CD4-positive, alpha-beta T cell treated with Interleukin-15 for 1 hour (primary cell): ENCODE data around the gene ZNF354C.

Experiments used
- DNase-seq: peaks from one replicate; pipeline ENCODE4 v3.0.0-alpha.2; 2020

ZNF354C gene

DNA sequence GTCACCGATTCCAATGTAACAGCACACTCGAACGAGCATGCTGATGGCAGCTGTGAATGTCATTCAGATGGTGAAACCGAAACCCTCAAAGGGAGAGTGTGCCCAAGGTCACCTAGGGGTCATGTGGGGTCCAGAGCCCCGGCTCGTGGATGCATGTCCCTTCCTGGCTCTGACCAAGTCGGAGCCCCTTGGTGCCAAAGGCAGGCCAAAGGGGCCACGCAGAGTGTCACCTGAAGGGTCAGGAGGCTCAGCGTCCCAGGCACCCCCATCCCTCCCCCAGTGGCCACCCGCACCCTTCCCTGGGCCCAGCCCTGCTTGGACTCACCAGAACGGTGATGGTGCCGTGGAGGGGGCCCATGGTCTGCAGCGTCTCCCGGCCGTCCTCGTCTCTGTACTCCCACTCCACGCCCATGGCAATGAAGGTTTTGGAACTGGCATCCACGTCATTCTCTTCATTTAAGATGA, 69.5 kb downstream of the ZNF354C start:
- no peak for DNase-seq

DNA sequence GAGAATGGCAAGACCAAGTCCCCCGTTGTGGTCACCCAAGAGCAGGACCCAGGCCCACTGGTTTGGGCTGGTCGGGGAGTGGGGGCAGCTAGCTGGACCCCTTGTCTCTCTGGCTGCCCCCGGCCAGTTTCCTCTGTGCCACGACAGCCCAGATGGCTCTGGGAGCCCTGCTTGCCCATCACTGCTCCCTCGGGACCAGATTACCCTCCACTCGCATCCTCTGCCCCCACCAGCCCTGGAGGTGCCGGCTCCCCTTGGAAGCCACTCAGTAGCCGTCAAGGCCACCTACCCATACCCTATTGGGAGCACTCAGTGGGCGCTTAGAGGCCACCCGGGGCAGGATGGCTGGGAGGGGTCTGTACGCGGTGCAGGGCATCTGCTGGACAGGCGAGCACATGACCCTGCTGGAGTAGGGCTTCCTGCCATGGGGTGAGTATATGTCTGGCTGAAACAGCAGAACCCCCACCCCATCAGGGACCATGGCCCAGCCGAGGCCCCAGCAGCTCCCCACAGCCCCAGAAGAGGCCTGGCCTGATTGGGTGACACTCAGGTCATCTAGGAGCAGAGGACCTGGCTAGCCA, 70.0 kb downstream of the ZNF354C start:
- no peak for DNase-seq

DNA sequence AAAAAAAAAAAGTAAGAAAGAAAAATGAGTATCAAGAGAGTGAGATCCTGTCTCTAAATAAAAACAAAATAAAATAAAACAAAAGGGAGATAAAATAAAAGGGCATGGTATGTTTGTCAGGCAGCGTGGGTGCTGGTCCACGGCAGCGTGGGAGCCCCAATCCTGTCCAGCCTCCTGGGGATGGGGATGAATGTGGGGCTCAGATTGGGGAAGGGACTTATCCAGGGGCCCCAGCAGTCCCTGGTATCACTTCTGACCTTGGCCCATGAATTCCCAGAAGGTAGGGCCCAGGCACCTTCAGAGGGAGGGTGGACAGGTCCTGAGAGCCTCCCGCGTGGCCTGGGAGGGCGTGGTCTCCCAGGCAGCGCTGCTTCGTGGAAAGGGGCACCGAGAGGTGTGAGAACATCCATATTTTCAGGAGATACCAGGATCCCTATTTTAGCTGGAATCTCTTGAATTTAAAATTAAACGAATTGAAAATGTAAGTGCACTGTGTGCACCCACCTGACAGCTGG, 71.2 kb downstream of the ZNF354C start:
- DNase-seq = no peak

DNA sequence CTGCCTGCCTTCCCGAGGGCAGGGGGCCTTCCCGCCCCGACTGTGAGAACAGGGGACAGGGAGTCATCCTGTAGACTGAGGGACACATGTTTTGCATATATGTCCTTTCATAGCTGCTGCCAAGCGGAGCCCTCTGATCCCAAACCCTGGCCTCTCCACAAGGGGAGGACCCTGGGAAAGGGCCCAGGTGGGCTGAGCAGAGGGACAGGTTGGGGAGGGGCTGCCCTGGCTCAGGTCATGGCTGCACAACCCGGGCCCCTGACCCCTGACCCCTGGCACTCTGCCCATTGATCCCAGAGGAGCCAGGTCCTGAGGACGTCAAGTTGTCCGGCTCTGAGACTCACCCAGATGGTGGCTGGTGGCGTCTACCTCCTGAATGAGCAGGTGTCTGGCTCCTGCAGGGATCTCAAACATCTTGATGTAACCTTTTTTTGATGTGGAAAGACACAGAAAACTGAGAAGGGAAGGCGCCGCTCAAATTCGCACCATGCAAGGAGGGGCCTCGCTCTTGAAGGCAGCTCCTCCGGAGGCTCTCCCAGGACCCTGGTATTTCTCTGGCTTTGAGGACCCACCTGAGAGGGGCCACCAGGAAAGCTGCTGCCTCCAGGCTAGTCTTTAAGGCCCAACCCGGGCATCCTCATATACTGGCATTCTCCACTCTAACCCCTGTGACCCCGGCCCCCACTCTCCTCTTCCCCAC, 71.9 kb downstream of the ZNF354C start:
- DNase-seq = no peak

DNA sequence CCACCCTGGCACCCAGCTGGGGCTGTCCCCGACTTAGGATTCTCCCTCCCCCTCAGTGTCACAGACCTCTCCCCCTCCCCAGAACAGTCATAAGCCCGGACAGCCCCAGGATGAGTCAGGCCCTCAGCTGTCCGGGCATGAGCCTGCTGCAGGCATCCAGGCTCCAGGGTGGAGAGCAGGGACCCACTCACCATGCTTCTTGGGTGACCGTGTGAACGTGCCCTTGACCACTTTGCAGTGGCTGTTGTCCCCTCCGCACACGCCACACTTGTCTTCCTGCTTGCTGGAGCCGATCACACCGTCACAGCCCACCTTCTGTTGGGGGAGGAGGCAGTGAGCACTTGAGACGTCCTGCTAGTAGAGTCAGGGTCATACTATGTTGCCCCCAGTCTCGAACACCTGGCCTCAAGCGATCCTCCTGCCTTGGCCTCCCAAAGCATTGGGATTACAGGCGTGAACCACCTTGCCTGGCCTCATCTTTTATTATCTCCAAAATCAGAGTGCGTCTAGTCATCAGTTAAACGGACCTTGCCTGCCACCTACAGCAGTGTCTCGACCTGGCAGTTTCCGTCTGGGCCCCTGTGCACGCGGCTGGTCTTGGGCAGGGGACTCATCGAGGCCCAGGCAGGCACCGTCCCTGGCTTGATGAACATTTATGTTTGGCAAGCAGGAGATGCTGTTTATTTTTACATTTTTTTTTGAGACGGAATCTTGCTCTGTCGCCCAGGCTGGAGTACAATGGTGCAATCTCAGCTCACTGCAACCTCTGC, 72.6 kb downstream of the ZNF354C start:
- DNase-seq = no peak
